HCT116 (cell line): Measurements from ENCODE around the gene FCRL6. TPM values are rescaled to one million over a fixed set of nuclear protein-coding genes. Genes with fewer than 3 reads are reported as not detected.

ENCODE experiments used
- ATAC-seq: fragments of 200-7000 bp; cut with Tn5 transposase; 2 replicates; pipeline ENCODE4 v1.9.1; 2020; ENCODE audit warnings: mild to moderate bottlenecking, moderate library complexity
- BruUV-seq: library from RNA; stranded (reverse); fragments of 400-500 nt; replicated peaks from 2 replicates; lab custom pipeline; 2021; lab: Mats Ljungman, UMichigan
- CTCF ChIA-PET: fragments of 300-600 bp; sonication (Branson Sonifier 250); formaldehyde crosslinking; loops from one replicate; lab custom pipeline; 2021; ENCODE audit warnings: antibody characterized with exemption; lab: Charles Lee
- POLR2A ChIA-PET: fragments of 300-600, 350-600 bp; sonication (Branson Sonifier 250); formaldehyde crosslinking; loops from one replicate; lab custom pipeline; 2021; ENCODE audit warnings: antibody characterized with exemption; lab: Charles Lee
- RAD21 ChIA-PET, 2 experiments: fragments of 300-600 bp; sonication (Branson Sonifier 250); formaldehyde crosslinking; loops; one replicate each; lab custom pipeline; 2023; ENCODE audit warnings: low total read pairs in 2 of 2; ENCODE audit not compliant: uncharacterized antibody in 2 of 2, unreplicated experiment in 2 of 2, low non-redundant PET in 1 of 2; lab: Charles Lee
- DNase-seq: peaks from one replicate; pipeline ENCODE4 v3.0.0-alpha.2; 2010; ENCODE audit warnings: low read depth, low spot score
- H2AFZ ChIP-seq: fragments of 200-600 bp; shearing (Covaris generic), sonication (generic); 2 replicates; pipeline ENCODE4 v1.6.1; 2017; ENCODE audit warnings: low read depth, mixed run types, mixed read lengths, antibody characterized with exemption, low read length; ENCODE audit not compliant: poor library complexity, severe bottlenecking
- H3K27ac ChIP-seq: 2 replicates; pipeline ENCODE4 v1.5.1; 2012; ENCODE audit warnings: low read depth, low read length
- H3K27me3 ChIP-seq: fragments of 200-600 bp; sonication (generic); 2 replicates; pipeline ENCODE4 v1.6.1; 2016; ENCODE audit warnings: mixed run types, low read length, mixed read lengths; ENCODE audit not compliant: insufficient read depth
- H3K36me3 ChIP-seq, 2 experiments: fragments of 200-500 bp in 1 of 2; fragments of 200-600 bp in 1 of 2; sonication (Bioruptor generic) in 1 of 2; sonication (generic) in 1 of 2; 2 replicates each; pipeline versions ENCODE4 v1.5.1 to v1.6.1; 2014 to 2016; ENCODE audit warnings: low read length in 2 of 2, inconsistent platforms in 1 of 2, mixed read lengths in 1 of 2, mixed run types in 1 of 2; ENCODE audit not compliant: insufficient read depth in 2 of 2, control insufficient read depth in 1 of 2
- H3K4me1 ChIP-seq, 2 experiments: fragments of 200-600 bp in 1 of 2; sonication (generic) in 1 of 2; 2 replicates each; pipeline versions ENCODE4 v1.5.1 to v1.6.1; 2012 to 2017; ENCODE audit warnings: low read length in 2 of 2, inconsistent platforms in 1 of 2, mild to moderate bottlenecking in 1 of 2, mixed read lengths in 1 of 2, mixed run types in 1 of 2, moderate library complexity in 1 of 2; ENCODE audit not compliant: insufficient read depth in 2 of 2, control insufficient read depth in 1 of 2
- H3K4me2 ChIP-seq: fragments of 200-600 bp; sonication (generic); 2 replicates; pipeline ENCODE4 v1.6.1; 2017; ENCODE audit warnings: mixed run types, low read length, mixed read lengths
- H3K4me3 ChIP-seq, 2 experiments: fragments of 200-600 bp in 1 of 2; sonication (generic) in 1 of 2; replicated peaks in 1 of 2; 2 replicates each; pipeline ENCODE4 v1.5.1; 2011 to 2016; ENCODE audit warnings: low read length in 2 of 2, control low read depth in 1 of 2, low read depth in 1 of 2, mild to moderate bottlenecking in 1 of 2, mixed read lengths in 1 of 2, mixed run types in 1 of 2
- H3K79me2 ChIP-seq: fragments of 200-600 bp; sonication (generic); 2 replicates; pipeline ENCODE4 v1.6.1; 2017; ENCODE audit warnings: mild to moderate bottlenecking, mixed run types, low read length, moderate library complexity, mixed read lengths; ENCODE audit not compliant: insufficient read depth
- H3K9ac ChIP-seq: fragments of 200-600 bp; sonication (generic); 2 replicates; pipeline ENCODE4 v1.6.1; 2016; ENCODE audit warnings: low read length, mixed read lengths
- H3K9me2 ChIP-seq: fragments of 200-600 bp; sonication (generic), shearing (Covaris generic); 2 replicates; pipeline ENCODE4 v1.6.1; 2017; ENCODE audit warnings: mixed run types, mild to moderate bottlenecking, moderate library complexity; ENCODE audit not compliant: insufficient read depth
- H3K9me3 ChIP-seq, 2 experiments: fragments of 200-500 bp in 1 of 2; fragments of 200-600 bp in 1 of 2; sonication (Bioruptor generic) in 1 of 2; sonication (generic) in 1 of 2; 2 replicates each; pipeline ENCODE4 v1.6.1; 2014 to 2017; ENCODE audit warnings: low read length in 2 of 2, mixed read lengths in 2 of 2, inconsistent platforms in 1 of 2, low read depth in 1 of 2, mild to moderate bottlenecking in 1 of 2, mixed run types in 1 of 2, moderate library complexity in 1 of 2; ENCODE audit not compliant: control insufficient read depth in 1 of 2, insufficient read depth in 1 of 2
- H4K20me1 ChIP-seq: fragments of 200-600 bp; sonication (generic), shearing (Covaris generic); 2 replicates; pipeline ENCODE4 v1.6.1; 2017; ENCODE audit warnings: mixed run types, mild to moderate bottlenecking, moderate library complexity; ENCODE audit not compliant: insufficient read depth
- CEBPB ChIP-seq: IDR thresholded peaks from 2 replicates; pipeline ENCODE4 v1.6.1; 2012; ENCODE audit warnings: low read depth
- EGR1 ChIP-seq: IDR thresholded peaks from 2 replicates; pipeline ENCODE4 v1.6.1; 2012; ENCODE audit warnings: low read depth
- ELF1 ChIP-seq: IDR thresholded peaks from 2 replicates; pipeline ENCODE4 v1.6.1; 2012; ENCODE audit warnings: low read depth, borderline replicate concordance
- EZH2phosphoT487 ChIP-seq: fragments of 200-600 bp; IDR thresholded peaks from 2 replicates; pipeline ENCODE4 v1.6.1; 2018; ENCODE audit warnings: antibody characterized with exemption, borderline replicate concordance
- FOSL1 ChIP-seq: IDR thresholded peaks from 2 replicates; pipeline ENCODE4 v1.6.1; 2012; ENCODE audit warnings: low read depth
- JUND ChIP-seq: IDR thresholded peaks from 2 replicates; pipeline ENCODE4 v1.6.1; 2012
- RAD21 ChIP-seq: IDR thresholded peaks from 2 replicates; pipeline ENCODE4 v1.6.1; 2012; ENCODE audit warnings: low read depth, mild to moderate bottlenecking
- SIN3A ChIP-seq: IDR thresholded peaks from 2 replicates; pipeline ENCODE4 v1.6.1; 2012; ENCODE audit warnings: low read depth
- SP1 ChIP-seq: IDR thresholded peaks from 2 replicates; pipeline ENCODE4 v1.6.1; 2012; ENCODE audit warnings: low read depth
- SRF ChIP-seq: IDR thresholded peaks from 2 replicates; pipeline ENCODE4 v1.6.1; 2012; ENCODE audit warnings: low read depth
- YY1 ChIP-seq: IDR thresholded peaks from 2 replicates; pipeline ENCODE4 v1.6.1; 2011; ENCODE audit warnings: low read length, low read depth, moderate library complexity, mild to moderate bottlenecking; ENCODE audit not compliant: insufficient replicate concordance; ENCODE audit errors: extremely low read depth
- intact Hi-C: fragments of 100-400 bp; cut with micrococcal nuclease; formaldehyde crosslinking; loops from 2 replicates; pipeline ENCODE4 v1.10.0; 2022
- total RNA-seq: library from RNA; stranded (reverse); gene quantifications from one replicate; pipeline ENCODE4 v1.2.1, GENCODE V29; 2021; ENCODE audit not compliant: unreplicated experiment
- TF ChIP-seq, protein P1 (sequence below): IDR thresholded peaks from 2 replicates; pipeline ENCODE4 v1.6.1; 2012

FCRL6 gene
- total RNA-seq, 1 experiment from 2014 or later: not detected

DNA sequence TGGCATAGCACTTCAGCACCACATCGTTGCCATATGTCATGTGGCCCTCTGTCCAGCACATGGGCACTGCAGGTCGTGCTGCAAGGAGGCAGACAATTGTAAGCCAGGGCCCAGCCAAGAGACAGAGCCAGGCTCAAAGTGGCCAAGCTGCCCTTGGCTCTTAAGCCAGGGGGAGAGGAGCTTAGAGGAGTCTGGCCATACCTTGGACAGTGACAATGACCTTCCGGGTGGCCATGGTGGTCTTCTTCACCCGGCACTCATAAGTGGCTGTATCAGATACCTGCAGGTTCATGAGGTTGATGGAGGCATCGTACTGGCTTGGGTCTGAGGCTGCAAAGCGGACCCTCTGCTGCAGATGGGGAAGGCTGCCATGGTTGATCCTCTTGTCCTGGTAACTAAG is 55.7 kb downstream of the FCRL6 start:
- Histone ChIP-seq H3K9me3 (no peaks in the 10 kb centered on the region), H3K79me2 (no peaks in the 10 kb centered on the region), H2AFZ (no peak overlapping the region), H3K9me2 (no peaks in the 10 kb centered on the region), H3K4me2 (no peak overlapping the region)
- ATAC-seq: no peak
- no TSS peak for BruUV-seq
- TF ChIP-seq EGR1: no peak
- TF ChIP-seq YY1: no peak
- TF ChIP-seq ELF1: no peak
- no peak for TF ChIP-seq FOSL1
- no peak for TF ChIP-seq SP1
- TF ChIP-seq, protein P1, sequence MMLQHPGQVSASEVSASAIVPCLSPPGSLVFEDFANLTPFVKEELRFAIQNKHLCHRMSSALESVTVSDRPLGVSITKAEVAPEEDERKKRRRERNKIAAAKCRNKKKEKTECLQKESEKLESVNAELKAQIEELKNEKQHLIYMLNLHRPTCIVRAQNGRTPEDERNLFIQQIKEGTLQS: no peak
- TF ChIP-seq RAD21: no peak
- no peak for TF ChIP-seq CEBPB
- TF ChIP-seq, all 23 proteins: peak for 0
- no peak overlapping the region for H3K4me3 ChIP-seq
- intact Hi-C loops: no loop called here
- DNase-seq: no peak
- ChIA-PET POLR2A (no interaction called here), CTCF (no interaction called here), RAD21 (no interaction called here)
- no peak overlapping the region for H3K27ac ChIP-seq
- H3K27me3 ChIP-seq: no peaks in the 10 kb centered on the region
- no peaks in the 10 kb centered on the region for H3K36me3 ChIP-seq
- no peak overlapping the region for H3K9ac ChIP-seq
- H4K20me1 ChIP-seq: no peaks in the 10 kb centered on the region
- H3K4me1 ChIP-seq: peaks cover 21 to 32% of the 10 kb centered on the region in 2 experiments

DNA sequence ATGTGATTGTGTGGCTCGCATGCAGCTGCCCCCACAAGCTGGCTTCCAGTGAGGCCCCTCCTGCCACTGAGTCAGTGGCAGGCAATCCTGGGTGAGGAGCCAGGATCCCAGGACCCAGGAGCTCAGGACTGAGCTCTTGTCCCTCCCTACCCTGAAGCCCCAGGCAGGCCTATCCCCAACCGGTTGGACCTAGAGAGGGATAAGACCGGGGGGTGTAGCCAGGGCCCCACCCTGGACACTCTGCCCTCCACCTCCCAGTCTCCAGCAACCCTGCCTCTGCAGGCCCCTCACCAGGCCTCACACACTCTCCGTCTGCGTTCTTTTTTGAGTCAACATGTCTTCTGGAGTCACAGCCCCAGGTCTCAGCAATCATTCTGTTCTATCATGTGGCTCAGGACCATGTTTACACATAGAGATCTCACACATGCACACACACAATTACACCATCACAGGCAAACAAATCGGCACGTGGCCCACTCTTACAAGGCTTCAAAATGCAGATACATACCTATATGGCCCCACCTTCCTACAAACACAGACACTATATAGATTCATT is 57.7 kb downstream of the FCRL6 start:
- H3K9me2 ChIP-seq: no peaks in the 10 kb centered on the region
- TF ChIP-seq SRF: no peak
- TF ChIP-seq SIN3A: no peak
- TF ChIP-seq ELF1: no peak
- TF ChIP-seq EZH2phosphoT487: no peak
- no peak for TF ChIP-seq FOSL1
- TF ChIP-seq JUND: no peak
- no peak for TF ChIP-seq RAD21
- ChIA-PET CTCF (no interaction called here), RAD21 (no interaction called here), POLR2A (no interaction called here)
- H3K9me3 ChIP-seq: no peaks in the 10 kb centered on the region
- no peak overlapping the region for H2AFZ ChIP-seq
- BruUV-seq: no TSS peak
- H3K4me2 ChIP-seq: no peak overlapping the region
- H3K9ac ChIP-seq: no peak overlapping the region
- peaks cover 15 to 21% of the 10 kb centered on the region in 2 experiments for H3K4me1 ChIP-seq
- no peak for ATAC-seq
- no peak for DNase-seq
- H3K27ac ChIP-seq: no peak overlapping the region
- H4K20me1 ChIP-seq: no peaks in the 10 kb centered on the region
- H3K27me3 ChIP-seq: no peaks in the 10 kb centered on the region; the same call in 1 of the 2 replicates
- H3K79me2 ChIP-seq: no peaks in the 10 kb centered on the region
- no peaks in the 10 kb centered on the region for H3K36me3 ChIP-seq
- intact Hi-C loops: no loop called here
- no peak overlapping the region for H3K4me3 ChIP-seq
